ENCODE data around the gene RUVBL2.

RUVBL2 gene

GRCh38 chr19:48954595-48955307, 38.9 kb upstream of the RUVBL2 start, which contains the start of gene BAX:
Gene BAX, plus strand, starts transcription at chr19:48954875. Its CDS starts 54 bp downstream, at chr19:48954929.
- peak within 1 kb of the TSS; percentile 83 for H3K4me3 ChIP-seq (ENCODE audit: low read length)
- H3K27ac ChIP-seq (ENCODE audit: low read length) = no peak within 1 kb of the TSS
- no peaks in the 10 kb centered on the region; the same call in 1 of the 2 replicates for H3K4me1 ChIP-seq (ENCODE audit: control insufficient read depth, insufficient read depth, low read length)
- no peaks in the 10 kb centered on the region for H3K9me3 ChIP-seq (ENCODE audit: control insufficient read depth, insufficient read depth, low read length)
- H3K27me3 ChIP-seq (ENCODE audit: control insufficient read depth, insufficient read depth, low read length) = no peaks in the 10 kb centered on the region
- H3K36me3 ChIP-seq (ENCODE audit: control insufficient read depth, insufficient read depth, low read length) = peaks cover 10% of the 10 kb centered on the region; the same call in 1 of the 2 replicates
- DNase-seq (ENCODE audit: low read depth, low spot score) = peak; percentile 94
- WGBS (ENCODE audit: insufficient coverage, insufficient read length) = no CpG with 5 or more reads among the region's 71 CpGs

GRCh38 chr19:48955308-48955958, 38.3 kb upstream of the RUVBL2 start:
- peaks cover 10% of the 10 kb centered on the region; the same call in 1 of the 2 replicates for H3K36me3 ChIP-seq (ENCODE audit: control insufficient read depth, insufficient read depth, low read length)
- no peaks in the 10 kb centered on the region for H3K9me3 ChIP-seq (ENCODE audit: control insufficient read depth, insufficient read depth, low read length)
- no CpG with 5 or more reads among the region's 16 CpGs for WGBS (ENCODE audit: insufficient coverage, insufficient read length)
- H3K4me1 ChIP-seq (ENCODE audit: control insufficient read depth, insufficient read depth, low read length) = no peaks in the 10 kb centered on the region; the same call in 1 of the 2 replicates
- no peaks in the 10 kb centered on the region for H3K27me3 ChIP-seq (ENCODE audit: control insufficient read depth, insufficient read depth, low read length)
- no peak for DNase-seq (ENCODE audit: low read depth, low spot score)
- H3K4me3 ChIP-seq (ENCODE audit: low read length) = peak overlapping the region; percentile 83; the same call in 1 of the 2 replicates
- H3K27ac ChIP-seq (ENCODE audit: low read length) = no peak overlapping the region

- peaks cover 15% of the 10 kb centered on the region for H3K36me3 ChIP-seq (ENCODE audit: control insufficient read depth, insufficient read depth, low read length)
- WGBS (ENCODE audit: insufficient coverage, insufficient read length) = no CpG with 5 or more reads among the region's 8 CpGs
- H3K27me3 ChIP-seq (ENCODE audit: control insufficient read depth, insufficient read depth, low read length) = no peaks in the 10 kb centered on the region
- H3K9me3 ChIP-seq (ENCODE audit: control insufficient read depth, insufficient read depth, low read length) = no peaks in the 10 kb centered on the region
- H3K4me1 ChIP-seq (ENCODE audit: control insufficient read depth, insufficient read depth, low read length) = peaks cover 4% of the 10 kb centered on the region
- no peak for DNase-seq (ENCODE audit: low read depth, low spot score)
- H3K27ac ChIP-seq (ENCODE audit: low read length) = no peak overlapping the region
- H3K4me3 ChIP-seq (ENCODE audit: low read length) = no peak overlapping the region
These were observed 35.7 kb upstream of the RUVBL2 start for GRCh38 chr19:48958006-48958405.

GRCh38 chr19:48959341-48960239, 34.1 kb upstream of the RUVBL2 start:
- DNase-seq (ENCODE audit: low read depth, low spot score) = no peak
- WGBS (ENCODE audit: insufficient coverage, insufficient read length) = 90% methylated on average over 2 of the region's 16 CpGs
- Histone ChIP-seq H3K27ac (ENCODE audit: low read length) (no peak overlapping the region), H3K27me3 (ENCODE audit: control insufficient read depth, insufficient read depth, low read length) (no peaks in the 10 kb centered on the region), H3K4me3 (ENCODE audit: low read length) (no peak overlapping the region), H3K9me3 (ENCODE audit: control insufficient read depth, insufficient read depth, low read length) (no peaks in the 10 kb centered on the region), H3K36me3 (ENCODE audit: control insufficient read depth, insufficient read depth, low read length) (peaks cover 15% of the 10 kb centered on the region), H3K4me1 (ENCODE audit: control insufficient read depth, insufficient read depth, low read length) (peaks cover 6% of the 10 kb centered on the region)

DNA sequence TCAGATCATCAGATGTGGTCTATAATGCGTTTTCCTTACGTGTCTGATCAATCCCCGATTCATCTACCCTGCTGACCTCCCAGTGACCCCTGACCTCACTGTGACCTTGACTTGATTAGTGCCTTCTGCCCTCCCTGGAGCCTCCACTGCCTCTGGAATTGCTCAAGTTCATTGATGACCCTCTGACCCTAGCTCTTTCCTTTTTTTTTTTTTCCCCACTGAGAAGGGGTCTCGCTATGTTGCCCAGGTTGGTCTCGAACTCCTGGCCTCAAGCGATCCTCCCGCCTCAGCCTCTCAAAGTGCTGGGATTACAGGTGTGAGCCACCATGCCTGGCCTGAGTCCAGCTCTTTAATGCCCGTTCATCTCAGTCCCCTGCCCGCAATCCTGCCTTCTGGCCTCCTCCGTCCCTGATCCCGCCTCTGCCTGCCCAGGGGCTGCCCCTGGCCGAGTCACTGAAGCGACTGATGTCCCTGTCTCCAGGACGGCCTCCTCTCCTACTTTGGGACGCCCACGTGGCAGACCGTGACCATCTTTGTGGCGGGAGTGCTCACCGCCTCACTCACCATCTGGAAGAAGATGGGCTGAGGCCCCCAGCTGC, 32.5 kb upstream of the RUVBL2 start:
- Histone ChIP-seq H3K4me3 (ENCODE audit: low read length) (no peak overlapping the region), H3K27me3 (ENCODE audit: control insufficient read depth, insufficient read depth, low read length) (no peaks in the 10 kb centered on the region)

GRCh38 chr19:48961673-48962028, 32.0 kb upstream of the RUVBL2 start:
- no peak for DNase-seq (ENCODE audit: low read depth, low spot score)
- Histone ChIP-seq H3K4me3 (ENCODE audit: low read length) (no peak overlapping the region), H3K9me3 (ENCODE audit: control insufficient read depth, insufficient read depth, low read length) (no peaks in the 10 kb centered on the region), H3K4me1 (ENCODE audit: control insufficient read depth, insufficient read depth, low read length) (peaks cover 6% of the 10 kb centered on the region; the same call in 1 of the 2 replicates), H3K27me3 (ENCODE audit: control insufficient read depth, insufficient read depth, low read length) (no peaks in the 10 kb centered on the region), H3K36me3 (ENCODE audit: control insufficient read depth, insufficient read depth, low read length) (peaks cover 16% of the 10 kb centered on the region), H3K27ac (ENCODE audit: low read length) (no peak overlapping the region)
- no CpG with 5 or more reads among the region's 12 CpGs for WGBS (ENCODE audit: insufficient coverage, insufficient read length)

More for the DNA sequence above, 32.5 kb upstream of the RUVBL2 start:
- no CpG with 5 or more reads among the region's 19 CpGs for WGBS (ENCODE audit: insufficient coverage, insufficient read length)
- Histone ChIP-seq H3K9me3 (ENCODE audit: control insufficient read depth, insufficient read depth, low read length) (no peaks in the 10 kb centered on the region), H3K4me1 (ENCODE audit: control insufficient read depth, insufficient read depth, low read length) (peaks cover 6% of the 10 kb centered on the region), H3K36me3 (ENCODE audit: control insufficient read depth, insufficient read depth, low read length) (peaks cover 14% of the 10 kb centered on the region), H3K27ac (ENCODE audit: low read length) (no peak overlapping the region)
- no peak for DNase-seq (ENCODE audit: low read depth, low spot score)

- Histone ChIP-seq H3K4me1 (ENCODE audit: control insufficient read depth, insufficient read depth, low read length) (peaks cover 6% of the 10 kb centered on the region; the same call in 1 of the 2 replicates), H3K36me3 (ENCODE audit: control insufficient read depth, insufficient read depth, low read length) (peaks cover 16% of the 10 kb centered on the region), H3K4me3 (ENCODE audit: low read length) (no peak overlapping the region), H3K27ac (ENCODE audit: low read length) (no peak overlapping the region), H3K9me3 (ENCODE audit: control insufficient read depth, insufficient read depth, low read length) (no peaks in the 10 kb centered on the region), H3K27me3 (ENCODE audit: control insufficient read depth, insufficient read depth, low read length) (no peaks in the 10 kb centered on the region)
- no peak for DNase-seq (ENCODE audit: low read depth, low spot score)
- no CpG with 5 or more reads among the region's 22 CpGs for WGBS (ENCODE audit: insufficient coverage, insufficient read length)
These were observed 31.4 kb upstream of the RUVBL2 start for GRCh38 chr19:48962029-48962848.

DNA sequence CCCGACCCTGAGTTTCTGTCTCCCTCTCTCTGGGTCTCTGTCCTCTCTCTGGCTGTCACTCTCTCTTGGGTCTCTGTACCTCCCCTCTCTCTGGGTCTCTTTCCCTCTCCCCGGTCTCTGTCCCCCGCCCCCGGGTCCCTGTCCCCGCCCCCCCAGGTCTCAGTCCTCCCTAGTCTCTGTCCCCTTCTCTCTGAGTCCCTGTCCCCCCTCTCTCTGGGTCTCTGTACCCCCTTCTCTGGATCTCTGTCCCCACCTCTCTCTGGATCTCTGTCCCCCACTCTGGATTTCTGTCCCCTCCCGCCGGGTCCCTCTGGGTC, 30.9 kb upstream of the RUVBL2 start:
- WGBS (ENCODE audit: insufficient coverage, insufficient read length) = no CpG with 5 or more reads among the region's 7 CpGs
- H3K36me3 ChIP-seq (ENCODE audit: control insufficient read depth, insufficient read depth, low read length) = peaks cover 16% of the 10 kb centered on the region
- no peak overlapping the region for H3K4me3 ChIP-seq (ENCODE audit: low read length)
- no peak for DNase-seq (ENCODE audit: low read depth, low spot score)
- peaks cover 6% of the 10 kb centered on the region; the same call in 1 of the 2 replicates for H3K4me1 ChIP-seq (ENCODE audit: control insufficient read depth, insufficient read depth, low read length)
- no peaks in the 10 kb centered on the region for H3K27me3 ChIP-seq (ENCODE audit: control insufficient read depth, insufficient read depth, low read length)
- no peak overlapping the region for H3K27ac ChIP-seq (ENCODE audit: low read length)
- H3K9me3 ChIP-seq (ENCODE audit: control insufficient read depth, insufficient read depth, low read length) = no peaks in the 10 kb centered on the region

DNA sequence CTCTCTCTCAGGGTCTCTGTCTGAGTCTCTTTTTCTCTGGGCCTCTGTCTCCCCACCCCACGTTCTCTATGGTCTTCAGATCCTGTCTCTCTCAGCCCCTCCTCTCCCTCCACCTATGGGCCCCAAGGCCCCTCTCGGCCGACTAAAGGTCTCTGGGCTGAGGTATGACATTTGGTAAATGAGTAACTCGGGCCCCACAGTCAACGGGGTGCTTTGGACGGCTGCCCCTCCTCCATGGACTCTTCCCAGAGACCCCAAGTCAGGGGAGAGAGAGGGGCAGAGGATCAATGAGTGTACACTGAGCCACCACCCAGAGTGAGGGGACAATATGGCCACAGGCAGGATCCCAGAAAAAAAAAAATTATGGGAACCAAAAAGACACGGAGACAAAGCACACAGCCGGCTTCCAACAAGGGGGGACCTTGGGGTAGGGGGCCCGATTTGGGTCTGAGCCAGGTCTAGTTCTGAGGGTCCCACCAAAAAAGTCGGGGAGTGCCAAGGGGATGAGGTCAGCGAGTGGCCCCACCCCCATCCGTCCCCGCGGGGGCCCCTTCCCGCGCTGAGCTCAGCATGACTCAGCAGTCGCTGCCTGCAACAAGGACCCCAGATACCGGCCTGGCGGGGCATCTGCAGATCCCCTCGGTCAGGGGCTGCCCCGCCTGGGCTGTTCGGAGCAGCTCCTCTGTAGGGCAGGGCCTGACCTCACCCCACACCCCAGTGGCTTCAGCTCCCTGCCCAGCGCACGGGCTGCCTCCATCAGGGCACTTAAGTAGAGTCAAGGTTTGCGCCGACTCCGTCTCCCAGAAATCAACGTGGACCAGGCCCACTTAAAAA, 30.1 kb upstream of the RUVBL2 start:
- Histone ChIP-seq H3K4me3 (ENCODE audit: low read length) (peak overlapping the region; percentile 30; the same call in 1 of the 2 replicates), H3K27ac (ENCODE audit: low read length) (peak overlapping the region; percentile 7), H3K9me3 (ENCODE audit: control insufficient read depth, insufficient read depth, low read length) (no peaks in the 10 kb centered on the region), H3K36me3 (ENCODE audit: control insufficient read depth, insufficient read depth, low read length) (peaks cover 16% of the 10 kb centered on the region), H3K4me1 (ENCODE audit: control insufficient read depth, insufficient read depth, low read length) (peaks cover 6% of the 10 kb centered on the region; the same call in 1 of the 2 replicates), H3K27me3 (ENCODE audit: control insufficient read depth, insufficient read depth, low read length) (no peaks in the 10 kb centered on the region)
- WGBS (ENCODE audit: insufficient coverage, insufficient read length) = no CpG with 5 or more reads among the region's 28 CpGs
- DNase-seq (ENCODE audit: low read depth, low spot score) = no peak
